Heart right ventricle (tissue), 16 donors: ENCODE data around the gene CAMK4. TPM values are rescaled to one million over a fixed set of nuclear protein-coding genes. Genes with fewer than 3 reads are reported as not detected.
"Not testable (repeated sequence)": the region's sequence is repeated elsewhere in the genome, so short reads cannot be mapped to it uniquely, and the experiment has no call there.

ENCODE experiments used
- ATAC-seq, 8 donors: fragments of 200-7000 bp; cut with Tn5 transposase; one replicate each; pipeline ENCODE4 v1.9.1; 2020; ENCODE audit warnings: mild to moderate bottlenecking in 8 of 8, moderate library complexity in 8 of 8, moderate number of reproducible peaks in 1 of 8
- DNase-seq, 2 donors: peaks; one replicate each; pipeline ENCODE4 v3.0.0-alpha.2; 2020
- H3K27ac ChIP-seq, 10 donors: fragments of 200-600 bp; sonication (generic) in 2 of 10; one replicate each; pipeline versions ENCODE4 v1.5.0 to v1.8.0; 2020 to 2022; ENCODE audit warnings: mild to moderate bottlenecking in 3 of 10
- H3K27me3 ChIP-seq, 7 donors: fragments of 200-600 bp; one replicate each; pipeline ENCODE4 v1.8.0; 2021 to 2022; ENCODE audit warnings: mild to moderate bottlenecking in 2 of 7
- H3K36me3 ChIP-seq, 9 donors: fragments of 200-600 bp; sonication (generic) in 1 of 9; one replicate each; pipeline versions ENCODE4 v1.5.0 to v1.8.0; 2020 to 2022; ENCODE audit warnings: mild to moderate bottlenecking in 2 of 9
- H3K4me1 ChIP-seq, 9 donors: fragments of 200-600 bp; sonication (generic) in 1 of 9; one replicate each; pipeline versions ENCODE4 v1.5.0 to v1.8.0; 2020 to 2022; ENCODE audit warnings: mild to moderate bottlenecking in 4 of 9
- H3K4me3 ChIP-seq, 10 donors: fragments of 200-600 bp; sonication (generic) in 2 of 10; one replicate each; pipeline versions ENCODE4 v1.5.0 to v1.8.0; 2020 to 2022; ENCODE audit warnings: mild to moderate bottlenecking in 7 of 10, moderate library complexity in 2 of 10
- H3K9me3 ChIP-seq, 11 donors: fragments of 200-600 bp in 10 of 11; sonication (generic) in 2 of 11; one replicate each; pipeline versions ENCODE4 v1.5.0 to v1.8.0; 2013 to 2022; ENCODE audit warnings: mild to moderate bottlenecking in 2 of 11, control low read depth in 1 of 11, moderate library complexity in 1 of 11
- CTCF ChIP-seq, 9 donors: fragments of 200-600 bp; sonication (generic) in 2 of 9; IDR thresholded peaks; one replicate each; pipeline versions ENCODE4 v1.5.0 to v1.8.0; 2021 to 2022; ENCODE audit warnings: antibody characterized with exemption in 9 of 9, mild to moderate bottlenecking in 5 of 9, moderate library complexity in 1 of 9
- WGBS, 2 donors: extraction: QIAGEN DNeasy Blood & Tissue Kit; methylation state at CpG; one replicate each; pipeline ENCODE4 v1.1.7; 2013; ENCODE audit warnings: inconsistent platforms in 1 of 2; 5-methylcytosine and 5-hydroxymethylcytosine counted together
- intact Hi-C, 10 donors: fragments of 100-400 bp; cut with DNase I; formaldehyde crosslinking; loops; one replicate each; pipeline versions ENCODE4 v1.11.1 to v1.14.2; 2022
- polyA plus RNA-seq, 2 donors: library from polyadenylated mRNA; stranded (reverse); fragments of 200-250 nt; gene quantifications; one replicate each; pipeline ENCODE4 v1.2.3, GENCODE V29; 2013
- total RNA-seq, 10 donors: library from RNA; stranded (reverse); fragmentation: NEBNext Ultra II Directional in 3 of 10; extraction: Animal tissue kit (Norgen Biotek cat#: 25700) in 3 of 10; gene quantifications; one replicate each; pipeline versions ENCODE4 v1.2.1 to v1.2.4, GENCODE V29; 2021 to 2023
- donor health status: Arrhythmogenic right ventricular cardiomyopathy.
- donor health status: ischemic (EF 13 %, LVEDD 7.1; RV severe dilation, severe dysfunction).
- donor health status: healthy with polysubstance abuse.
- donor health status: DM: no; HTN: yes; CAD: no.
- donor health status: DM: no; HTN: no; CAD: no.
- donor health status: ischemic (EF 25% LVEDD 6.9; RV normal size, moderate dysfunction).
- donor health status: ischemic (EF 25% LVEDD 5.7; RV mildly dilated, moderate dysfunction).
- donor health status: healthy.
- donor health status: DM: yes; HTN: yes; CAD: no.
- donor health status: Ischemic cardiomyopathy.
- donor health status: ischemic (EF 35%, LVEDD 5.7; RV mildly dilated, moderate dysfunction).
- donor health status: nonischemic (EF 11% LVEDD 7.7; RV severe dilation, severe dysfunction).
- donor health status: DM: yes; HTN: yes; CAD: no.
- donor health status: PGD.
- donor health status: ischemic (EF 29% LVEDD 5.4; RV normal size, mild dysfunction).
- donor health status: nonischemic (EF 23%, LVEDD 6.1; RV moderate dilation, normal function).

Gene CAMK4
- total and polyA plus RNA-seq, 12 donors, result 0.02 to 2.0 (median 0.34) TPM; not detected in 1

GRCh38 chr5:111353035-111353434 is 128.9 kb downstream of the CAMK4 start:
- intact Hi-C loops, result no loop called here
- no peak overlapping the region for H3K27ac ChIP-seq
- no peak for ATAC-seq
- no peak for TF ChIP-seq CTCF (IDR thresholded peaks at IDR 0.05)
- no peak for DNase-seq
- WGBS, 2 donors, result 85 to 87% methylated on average over 3 of the region's 3 CpGs
- H3K4me3 ChIP-seq, result no peak overlapping the region
- no peaks in the 10 kb centered on the region for H3K9me3 ChIP-seq
- H3K36me3 ChIP-seq, result no peaks in the 10 kb centered on the region
- no peaks in the 10 kb centered on the region for H3K4me1 ChIP-seq
- H3K27me3 ChIP-seq, result no peaks in the 10 kb centered on the region

- H3K36me3 ChIP-seq, intact Hi-C loops, H3K27ac ChIP-seq, DNase-seq, H3K9me3 ChIP-seq, H3K4me3 ChIP-seq, H3K27me3 ChIP-seq, H3K4me1 ChIP-seq, ATAC-seq: not testable (repeated sequence)
- 0% methylated on average over 1 of the region's 1 CpG for WGBS, 2 donors
Observed at GRCh38 chr5:111358726-111359125, 134.5 kb downstream of the CAMK4 start.

GRCh38 chr5:111360173-111360572 is 136.0 kb downstream of the CAMK4 start:
- no peak overlapping the region for H3K27ac ChIP-seq
- H3K9me3 ChIP-seq, result no peaks in the 10 kb centered on the region
- H3K36me3 ChIP-seq, result no peaks in the 10 kb centered on the region
- TF ChIP-seq CTCF (IDR thresholded peaks at IDR 0.05), result no peak
- no peak for ATAC-seq
- H3K4me3 ChIP-seq, result no peak overlapping the region
- DNase-seq, result no peak
- 47 to 54% methylated on average over 2 of the region's 2 CpGs for WGBS, 2 donors
- H3K4me1 ChIP-seq, result no peaks in the 10 kb centered on the region
- H3K27me3 ChIP-seq, result no peaks in the 10 kb centered on the region
- intact Hi-C loops, result no loop called here

- Histone ChIP-seq H3K36me3 (no peaks in the 10 kb centered on the region), H3K4me1 (no peaks in the 10 kb centered on the region)
- intact Hi-C loops, result no loop called here
Observed at GRCh38 chr5:111364992-111365391, 140.8 kb downstream of the CAMK4 start.

GRCh38 chr5:111366388-111366787 is 142.2 kb downstream of the CAMK4 start:
- no peak overlapping the region for H3K4me3 ChIP-seq
- intact Hi-C loops, result no loop called here
- DNase-seq (no peak), ATAC-seq (no peak)
- H3K27ac ChIP-seq, result no peak overlapping the region
- H3K9me3 ChIP-seq, result no peaks in the 10 kb centered on the region
- H3K4me1 ChIP-seq, result no peaks in the 10 kb centered on the region
- no peak for TF ChIP-seq CTCF (IDR thresholded peaks at IDR 0.05)
- no peaks in the 10 kb centered on the region for H3K36me3 ChIP-seq
- no peaks in the 10 kb centered on the region for H3K27me3 ChIP-seq

More at GRCh38 chr5:111364992-111365391, 140.8 kb downstream of the CAMK4 start:
- no peak for TF ChIP-seq CTCF (IDR thresholded peaks at IDR 0.05)
- no peaks in the 10 kb centered on the region for H3K9me3 ChIP-seq
- DNase-seq (no peak), ATAC-seq (no peak)
- no peak overlapping the region for H3K27ac ChIP-seq
- no peak overlapping the region for H3K4me3 ChIP-seq
- 72 to 74% methylated on average over 2 of the region's 2 CpGs for WGBS, 2 donors
- no peaks in the 10 kb centered on the region for H3K27me3 ChIP-seq
